ENCODE measurements around the gene INAFM1.
A peak's percentile ranks its signal among the peaks of the same experiment; 100 is the strongest.
"Not testable (repeated sequence)": the region's sequence is repeated elsewhere in the genome, so short reads cannot be mapped to it uniquely, and the experiment has no call there.

The INAFM1 gene

GRCh38 chr19:47253970-47254369 lies 20.7 kb upstream of the INAFM1 start:
- no peaks in the 10 kb centered on the region for H3K9me3 ChIP-seq (ENCODE audit: control insufficient read depth, insufficient read depth, low read length)
- H3K36me3 ChIP-seq (ENCODE audit: insufficient read depth, low read length): no peaks in the 10 kb centered on the region
- H3K4me1 ChIP-seq (ENCODE audit: insufficient read depth, low read length): peaks cover 6% of the 10 kb centered on the region; the same call in 1 of the 2 replicates
- no peak overlapping the region for H3K9ac ChIP-seq (ENCODE audit: low read depth, low read length)

- H3K9ac ChIP-seq (ENCODE audit: low read depth, low read length): peak within 1 kb of the TSS; percentile 86
These were observed 18.6 kb upstream of the INAFM1 start, which contains the start of gene CCDC9 for GRCh38 chr19:47255879-47256692. Gene CCDC9, plus strand, starts transcription at chr19:47256525. Its CDS starts 1,876 bp downstream, at chr19:47258401.

DNA sequence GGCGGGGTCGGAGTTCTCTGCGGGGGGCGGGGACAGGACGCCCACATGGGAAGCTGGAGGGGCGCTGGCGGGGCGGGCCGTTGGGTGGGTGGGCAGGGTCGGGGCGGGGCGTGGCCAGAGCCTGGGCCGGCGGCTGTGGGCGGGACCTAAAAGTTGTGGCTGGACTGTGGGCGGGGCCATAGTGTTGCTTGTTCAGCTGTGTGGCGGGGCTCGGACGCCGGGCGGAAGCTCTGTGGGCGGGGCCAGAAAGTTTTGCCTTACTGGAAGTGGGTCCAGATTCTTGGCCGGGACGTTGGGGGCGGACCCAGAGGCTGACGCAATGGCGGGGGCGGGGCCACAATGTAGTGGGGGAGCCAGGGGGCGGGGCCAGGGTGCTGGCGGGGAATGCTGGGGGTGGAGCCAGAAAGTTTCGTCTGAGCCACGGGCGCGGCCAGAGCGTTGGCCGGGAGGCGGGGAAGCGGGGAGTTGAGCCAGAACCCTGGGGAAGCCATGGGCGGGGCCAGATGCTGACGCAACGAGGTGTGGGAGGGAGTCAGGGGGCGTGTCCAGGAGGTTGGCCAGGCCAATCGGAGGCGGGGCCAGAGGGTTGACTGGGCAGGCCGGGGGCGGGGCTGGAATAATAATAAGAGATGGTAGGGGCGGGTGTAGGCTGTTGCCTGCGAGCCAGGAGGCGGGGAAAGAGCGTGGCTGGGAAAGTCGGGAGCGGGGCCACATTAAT lies 17.8 kb upstream of the INAFM1 start:
- H3K4me1 ChIP-seq (ENCODE audit: insufficient read depth, low read length): peaks cover 6% of the 10 kb centered on the region; the same call in 1 of the 2 replicates
- H3K9ac ChIP-seq (ENCODE audit: low read depth, low read length): no peak overlapping the region; the same call in 1 of the 2 replicates
- H3K36me3 ChIP-seq (ENCODE audit: insufficient read depth, low read length): no peaks in the 10 kb centered on the region; the same call in 1 of the 2 replicates
- H3K9me3 ChIP-seq (ENCODE audit: control insufficient read depth, insufficient read depth, low read length): no peaks in the 10 kb centered on the region

More at GRCh38 chr19:47255879-47256692, 18.6 kb upstream of the INAFM1 start, which contains the start of gene CCDC9:
- no peaks in the 10 kb centered on the region for H3K9me3 ChIP-seq (ENCODE audit: control insufficient read depth, insufficient read depth, low read length)
- no peaks in the 10 kb centered on the region; the same call in 1 of the 2 replicates for H3K36me3 ChIP-seq (ENCODE audit: insufficient read depth, low read length)
- H3K4me1 ChIP-seq (ENCODE audit: insufficient read depth, low read length): peaks cover 6% of the 10 kb centered on the region; the same call in 1 of the 2 replicates

GRCh38 chr19:47257411-47258169 lies 17.1 kb upstream of the INAFM1 start:
- peaks cover 6% of the 10 kb centered on the region; the same call in 1 of the 2 replicates for H3K4me1 ChIP-seq (ENCODE audit: insufficient read depth, low read length)
- no peaks in the 10 kb centered on the region for H3K9me3 ChIP-seq (ENCODE audit: control insufficient read depth, insufficient read depth, low read length)
- no peaks in the 10 kb centered on the region; the same call in 1 of the 2 replicates for H3K36me3 ChIP-seq (ENCODE audit: insufficient read depth, low read length)
- peak overlapping the region; percentile 75 for H3K9ac ChIP-seq (ENCODE audit: low read depth, low read length)

- Histone ChIP-seq H3K36me3 (ENCODE audit: insufficient read depth, low read length) (no peaks in the 10 kb centered on the region; the same call in 1 of the 2 replicates), H3K9ac (ENCODE audit: low read depth, low read length) (peak overlapping the region; percentile 75), H3K4me1 (ENCODE audit: insufficient read depth, low read length) (peaks cover 6% of the 10 kb centered on the region; the same call in 1 of the 2 replicates), H3K9me3 (ENCODE audit: control insufficient read depth, insufficient read depth, low read length) (no peaks in the 10 kb centered on the region)
These were observed 16.3 kb upstream of the INAFM1 start for GRCh38 chr19:47258434-47258833.

GRCh38 chr19:47258895-47259555 lies 15.7 kb upstream of the INAFM1 start:
- no peaks in the 10 kb centered on the region; the same call in 1 of the 2 replicates for H3K36me3 ChIP-seq (ENCODE audit: insufficient read depth, low read length)
- H3K4me1 ChIP-seq (ENCODE audit: insufficient read depth, low read length): peaks cover 6% of the 10 kb centered on the region; the same call in 1 of the 2 replicates
- no peaks in the 10 kb centered on the region for H3K9me3 ChIP-seq (ENCODE audit: control insufficient read depth, insufficient read depth, low read length)
- H3K9ac ChIP-seq (ENCODE audit: low read depth, low read length): no peak overlapping the region

DNA sequence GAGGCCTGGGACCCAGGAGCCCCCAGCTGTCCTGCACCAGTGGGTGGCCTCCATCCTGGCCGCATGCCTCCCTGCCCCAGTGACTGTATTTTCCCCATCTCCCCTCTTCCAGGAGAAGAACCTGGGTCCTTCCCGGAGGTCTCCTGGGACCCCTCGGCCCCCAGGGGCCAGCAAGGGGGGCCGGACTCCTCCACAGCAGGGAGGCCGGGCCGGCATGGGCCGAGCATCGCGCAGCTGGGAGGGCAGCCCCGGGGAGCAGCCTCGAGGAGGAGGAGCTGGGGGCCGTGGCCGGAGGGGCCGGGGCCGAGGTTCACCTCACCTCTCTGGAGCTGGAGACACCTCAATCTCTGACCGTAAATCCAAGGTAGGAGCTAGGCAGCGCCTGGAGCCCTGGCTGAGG lies 14.2 kb upstream of the INAFM1 start:
- Histone ChIP-seq H3K9me3 (ENCODE audit: control insufficient read depth, insufficient read depth, low read length) (no peaks in the 10 kb centered on the region), H3K4me1 (ENCODE audit: insufficient read depth, low read length) (peaks cover 6% of the 10 kb centered on the region; the same call in 1 of the 2 replicates), H3K9ac (ENCODE audit: low read depth, low read length) (no peak overlapping the region), H3K36me3 (ENCODE audit: insufficient read depth, low read length) (no peaks in the 10 kb centered on the region; the same call in 1 of the 2 replicates)

DNA sequence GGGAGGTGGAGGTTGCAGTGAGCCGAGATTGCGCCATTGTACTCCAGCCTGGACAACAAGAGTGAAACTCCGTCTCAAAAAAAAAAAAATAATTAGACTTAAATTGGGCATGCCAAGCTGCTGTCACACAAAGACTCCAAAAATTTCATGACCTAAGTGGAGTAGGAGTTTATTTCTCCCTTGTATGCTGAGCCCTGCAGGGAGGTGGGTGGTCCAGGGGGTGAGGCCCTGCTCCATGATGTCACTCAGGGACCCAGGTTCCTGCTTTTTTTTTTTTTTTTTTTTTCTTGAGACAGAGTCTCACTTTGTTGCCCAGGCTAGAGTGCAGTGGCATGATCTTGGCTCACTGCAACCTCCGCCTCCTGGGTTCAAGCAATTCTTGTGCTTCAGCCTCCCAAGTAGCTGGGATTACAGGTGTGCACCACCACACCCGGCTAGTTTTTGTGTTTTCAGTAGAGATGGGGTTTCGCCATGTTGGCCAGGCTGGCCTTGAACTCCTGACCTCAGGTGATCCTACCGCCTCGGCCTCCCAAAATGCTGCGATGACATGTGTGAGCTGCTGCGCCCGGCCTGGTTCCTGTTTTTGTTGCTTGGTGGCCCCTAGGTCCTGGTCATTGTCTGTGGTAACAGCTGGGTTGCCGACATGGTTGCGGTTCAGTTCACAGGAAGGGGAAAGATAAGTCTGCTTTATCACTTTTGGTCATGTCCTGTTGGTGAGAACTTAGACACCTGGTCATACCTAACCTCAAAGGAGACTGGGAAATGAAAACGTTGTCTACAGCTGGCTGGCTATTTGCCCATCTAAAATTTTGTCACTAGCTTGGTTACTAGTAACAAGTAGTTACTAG lies 12.5 kb upstream of the INAFM1 start:
- H3K4me1 ChIP-seq (ENCODE audit: insufficient read depth, low read length); H3K36me3 ChIP-seq (ENCODE audit: insufficient read depth, low read length); H3K9me3 ChIP-seq (ENCODE audit: control insufficient read depth, insufficient read depth, low read length); H3K9ac ChIP-seq (ENCODE audit: low read depth, low read length): not testable (repeated sequence)

DNA sequence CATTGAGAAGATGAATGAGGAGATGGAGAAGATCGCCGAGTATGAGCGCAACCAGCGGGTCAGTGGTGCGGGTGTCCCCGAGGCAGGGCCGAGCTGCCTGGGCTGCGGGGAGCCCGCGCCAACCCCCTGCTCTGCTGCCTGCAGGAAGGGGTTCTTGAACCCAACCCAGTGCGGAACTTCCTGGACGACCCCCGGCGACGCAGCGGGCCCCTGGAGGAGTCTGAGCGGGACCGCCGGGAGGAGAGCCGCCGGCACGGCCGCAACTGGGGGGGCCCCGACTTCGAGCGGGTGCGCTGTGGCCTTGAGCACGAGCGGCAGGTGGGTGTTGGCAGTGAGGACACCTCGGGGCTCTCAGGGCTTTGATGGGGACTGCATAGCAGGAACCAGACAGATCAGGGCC lies 10.1 kb upstream of the INAFM1 start:
- Histone ChIP-seq H3K4me1 (ENCODE audit: insufficient read depth, low read length) (no peaks in the 10 kb centered on the region), H3K9ac (ENCODE audit: low read depth, low read length) (no peak overlapping the region), H3K9me3 (ENCODE audit: control insufficient read depth, insufficient read depth, low read length) (no peaks in the 10 kb centered on the region), H3K36me3 (ENCODE audit: insufficient read depth, low read length) (no peaks in the 10 kb centered on the region; the same call in 1 of the 2 replicates)

- H3K4me1 ChIP-seq (ENCODE audit: insufficient read depth, low read length): no peaks in the 10 kb centered on the region
- H3K9ac ChIP-seq (ENCODE audit: low read depth, low read length): no peak overlapping the region
- H3K9me3 ChIP-seq (ENCODE audit: control insufficient read depth, insufficient read depth, low read length): no peaks in the 10 kb centered on the region
- no peaks in the 10 kb centered on the region; the same call in 1 of the 2 replicates for H3K36me3 ChIP-seq (ENCODE audit: insufficient read depth, low read length)
These were observed 8.2 kb upstream of the INAFM1 start for GRCh38 chr19:47266401-47266941.

GRCh38 chr19:47267350-47267759 lies 7.3 kb upstream of the INAFM1 start:
- H3K9me3 ChIP-seq (ENCODE audit: control insufficient read depth, insufficient read depth, low read length): no peaks in the 10 kb centered on the region
- no peak overlapping the region for H3K9ac ChIP-seq (ENCODE audit: low read depth, low read length)
- no peaks in the 10 kb centered on the region; the same call in 1 of the 2 replicates for H3K36me3 ChIP-seq (ENCODE audit: insufficient read depth, low read length)
- H3K4me1 ChIP-seq (ENCODE audit: insufficient read depth, low read length): no peaks in the 10 kb centered on the region

DNA sequence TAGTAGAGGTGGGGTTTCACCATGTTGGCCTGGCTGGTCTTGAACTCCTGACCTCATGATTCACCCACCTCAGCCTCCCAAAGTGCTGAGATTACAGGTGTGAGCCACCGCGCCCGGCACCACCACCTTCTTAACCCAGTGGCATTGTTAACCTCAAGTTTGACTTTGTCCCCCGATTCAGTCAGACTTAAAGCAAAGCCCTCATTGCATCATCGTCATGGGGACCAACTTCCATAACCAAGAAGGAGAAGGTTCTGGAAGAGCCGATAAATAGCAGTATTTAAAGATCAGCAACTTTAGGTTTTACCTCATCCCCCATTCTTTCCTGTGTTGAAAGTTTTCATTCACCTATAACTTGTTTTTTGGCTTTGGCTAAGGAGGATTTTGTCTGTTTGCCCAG lies 6.7 kb upstream of the INAFM1 start:
- Histone ChIP-seq H3K9ac (ENCODE audit: low read depth, low read length) (no peak overlapping the region), H3K9me3 (ENCODE audit: control insufficient read depth, insufficient read depth, low read length) (no peaks in the 10 kb centered on the region), H3K36me3 (ENCODE audit: insufficient read depth, low read length) (no peaks in the 10 kb centered on the region; the same call in 1 of the 2 replicates), H3K4me1 (ENCODE audit: insufficient read depth, low read length) (no peaks in the 10 kb centered on the region)
